ENCODE data around the gene CREB3L1.
"Not testable (repeated sequence)": the region's sequence is repeated elsewhere in the genome, so short reads cannot be mapped to it uniquely, and the experiment has no call there.

Gene CREB3L1

GRCh38 chr11:46249103-46249937 is 28.1 kb upstream of the CREB3L1 start:
- peak in 1 of 2 experiments; percentile 56 for DNase-seq (ENCODE audit: low read depth in 2 of 2)

GRCh38 chr11:46249938-46250744 is 27.3 kb upstream of the CREB3L1 start:
- DNase-seq (ENCODE audit: low read depth in 2 of 2) = no peak

GRCh38 chr11:46250745-46251052 is 26.8 kb upstream of the CREB3L1 start:
- no peak for DNase-seq (ENCODE audit: low read depth in 2 of 2)

- DNase-seq (ENCODE audit: low read depth in 2 of 2) = no peak
Observed at GRCh38 chr11:46251954-46252353, 25.5 kb upstream of the CREB3L1 start.

GRCh38 chr11:46252373-46252914 is 25.0 kb upstream of the CREB3L1 start:
- DNase-seq (ENCODE audit: low read depth in 2 of 2) = no peak

- DNase-seq (ENCODE audit: low read depth in 2 of 2) = no peak
Observed at GRCh38 chr11:46253258-46254132, 24.0 kb upstream of the CREB3L1 start.

- DNase-seq (ENCODE audit: low read depth in 2 of 2) = no peak
Observed at GRCh38 chr11:46254133-46254491, 23.4 kb upstream of the CREB3L1 start.

GRCh38 chr11:46256540-46257001 is 20.9 kb upstream of the CREB3L1 start:
- no peak for DNase-seq (ENCODE audit: low read depth in 2 of 2)

- not testable (repeated sequence) for DNase-seq (ENCODE audit: low read depth in 2 of 2)
Observed at GRCh38 chr11:46259347-46259746, 18.1 kb upstream of the CREB3L1 start.

- DNase-seq (ENCODE audit: low read depth in 2 of 2) = no peak
Observed at GRCh38 chr11:46259971-46260560, 17.4 kb upstream of the CREB3L1 start.

GRCh38 chr11:46263120-46263519 is 14.3 kb upstream of the CREB3L1 start:
- DNase-seq (ENCODE audit: low read depth in 2 of 2) = no peak

- DNase-seq (ENCODE audit: low read depth in 2 of 2) = no peak
Observed at GRCh38 chr11:46264030-46264429, 13.4 kb upstream of the CREB3L1 start.

GRCh38 chr11:46264976-46265375 is 12.5 kb upstream of the CREB3L1 start:
- DNase-seq (ENCODE audit: low read depth in 2 of 2) = no peak

- no peak for DNase-seq (ENCODE audit: low read depth in 2 of 2)
Observed at GRCh38 chr11:46265764-46266163, 11.7 kb upstream of the CREB3L1 start.

- no peak for DNase-seq (ENCODE audit: low read depth in 2 of 2)
Observed at GRCh38 chr11:46267930-46268329, 9.5 kb upstream of the CREB3L1 start.

GRCh38 chr11:46270684-46271083 is 6.8 kb upstream of the CREB3L1 start:
- DNase-seq (ENCODE audit: low read depth in 2 of 2) = no peak

GRCh38 chr11:46271407-46271806 is 6.1 kb upstream of the CREB3L1 start:
- no peak for DNase-seq (ENCODE audit: low read depth in 2 of 2)

GRCh38 chr11:46271875-46272815 is 5.3 kb upstream of the CREB3L1 start:
- DNase-seq (ENCODE audit: low read depth in 2 of 2) = no peak

GRCh38 chr11:46272816-46273427 is 4.5 kb upstream of the CREB3L1 start:
- no peak for DNase-seq (ENCODE audit: low read depth in 2 of 2)

All from fibroblast of skin of left quadriceps (primary cell).